Testis (tissue), 2 donors: Measurements from ENCODE around the gene SYNE2.

Experiments used
- POLR2A ChIP-seq: fragments of 450-650 bp; IDR thresholded peaks from one replicate; pipeline ENCODE4 v1.6.1; 2017; ENCODE audit warnings: antibody characterized with exemption, mild to moderate bottlenecking, moderate library complexity
- TF ChIP-seq, protein P1 (sequence below), 3 experiments: fragments of 450-650 bp in 2 of 3; fragments of 200-600 bp in 1 of 3; sonication (generic) in 1 of 3; IDR thresholded peaks; one replicate each; pipeline ENCODE4 v1.5.1; 2016 to 2019; ENCODE audit warnings: antibody characterized with exemption in 3 of 3, mild to moderate bottlenecking in 2 of 3, moderate library complexity in 1 of 3

DNA sequence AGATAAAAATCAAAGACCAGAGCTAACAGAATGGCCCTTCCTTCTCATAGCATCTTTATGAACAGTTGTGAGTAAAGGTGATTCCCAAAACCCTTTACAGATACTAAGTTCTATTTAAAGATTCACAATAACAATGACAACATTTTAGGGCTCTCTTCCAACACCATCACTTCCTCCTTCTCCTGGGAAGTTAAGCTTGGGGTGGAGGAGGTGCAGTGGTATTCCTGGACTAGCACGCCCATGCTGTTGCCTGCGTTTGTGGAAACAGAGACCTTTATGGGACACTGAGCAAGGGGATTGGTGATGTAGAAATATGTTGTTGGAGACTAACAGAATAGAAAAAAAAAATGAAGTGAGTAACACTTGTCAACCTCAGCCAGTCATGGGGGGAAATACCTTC is 22.5 kb downstream of the SYNE2 start:
- TF ChIP-seq, protein P1, sequence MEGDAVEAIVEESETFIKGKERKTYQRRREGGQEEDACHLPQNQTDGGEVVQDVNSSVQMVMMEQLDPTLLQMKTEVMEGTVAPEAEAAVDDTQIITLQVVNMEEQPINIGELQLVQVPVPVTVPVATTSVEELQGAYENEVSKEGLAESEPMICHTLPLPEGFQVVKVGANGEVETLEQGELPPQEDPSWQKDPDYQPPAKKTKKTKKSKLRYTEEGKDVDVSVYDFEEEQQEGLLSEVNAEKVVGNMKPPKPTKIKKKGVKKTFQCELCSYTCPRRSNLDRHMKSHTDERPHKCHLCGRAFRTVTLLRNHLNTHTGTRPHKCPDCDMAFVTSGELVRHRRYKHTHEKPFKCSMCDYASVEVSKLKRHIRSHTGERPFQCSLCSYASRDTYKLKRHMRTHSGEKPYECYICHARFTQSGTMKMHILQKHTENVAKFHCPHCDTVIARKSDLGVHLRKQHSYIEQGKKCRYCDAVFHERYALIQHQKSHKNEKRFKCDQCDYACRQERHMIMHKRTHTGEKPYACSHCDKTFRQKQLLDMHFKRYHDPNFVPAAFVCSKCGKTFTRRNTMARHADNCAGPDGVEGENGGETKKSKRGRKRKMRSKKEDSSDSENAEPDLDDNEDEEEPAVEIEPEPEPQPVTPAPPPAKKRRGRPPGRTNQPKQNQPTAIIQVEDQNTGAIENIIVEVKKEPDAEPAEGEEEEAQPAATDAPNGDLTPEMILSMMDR (IDR thresholded peaks at IDR 0.05): no peak
- no peak for TF ChIP-seq POLR2A
